NT2/D1 (cell line): ENCODE results near the gene TTYH3.

ENCODE experiments used
- SUZ12 ChIP-seq: IDR thresholded peaks from 2 replicates; pipeline ENCODE4 v1.6.1; 2011; ENCODE audit not compliant: insufficient read length, insufficient read depth; ENCODE audit errors: extremely low read depth
- YY1 ChIP-seq: IDR thresholded peaks from 2 replicates; pipeline ENCODE4 v1.6.1; 2011; ENCODE audit not compliant: insufficient read length, insufficient read depth
- ZNF274 ChIP-seq: IDR thresholded peaks from 2 replicates; pipeline ENCODE4 v1.6.1; 2011; ENCODE audit warnings: mild to moderate bottlenecking, low read depth, low read length

DNA sequence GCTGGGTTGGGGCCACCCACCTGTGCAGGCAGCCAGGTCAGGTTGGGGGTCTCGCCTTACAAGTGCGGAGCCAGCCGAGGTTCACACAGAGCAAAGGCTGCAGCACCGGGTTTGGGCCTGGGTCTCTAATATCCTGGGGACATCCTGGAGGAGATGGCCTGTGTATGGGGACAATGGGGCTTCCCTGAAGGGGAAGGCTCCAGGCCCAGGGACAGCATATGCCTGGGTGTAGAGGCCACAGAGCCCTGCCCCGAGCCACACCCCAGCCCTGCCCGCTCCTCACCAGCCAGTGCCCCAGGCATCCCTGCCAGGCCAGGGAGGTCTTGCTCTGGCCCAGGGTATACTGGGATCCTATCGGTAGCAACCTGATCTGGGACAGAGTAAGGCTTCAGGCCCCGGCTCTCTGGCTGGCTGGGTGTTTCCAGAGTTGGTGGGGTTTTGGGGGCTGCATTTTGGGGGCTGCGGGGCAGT lies 9.1 kb downstream of the TTYH3 start:
- TF ChIP-seq ZNF274 = no peak
- no peak for TF ChIP-seq YY1
- no peak for TF ChIP-seq SUZ12
